Measurements from ENCODE around the gene PRCD. TPM values are rescaled to one million over a fixed set of nuclear protein-coding genes. Genes with fewer than 3 reads are reported as not detected.
"Not testable (repeated sequence)": the region's sequence is repeated elsewhere in the genome, so short reads cannot be mapped to it uniquely, and the experiment has no call there.

Gene PRCD
- total RNA-seq, 2 experiments from 2014 or later, result not detected

GRCh38 chr17:76550712-76551615 is 11.1 kb downstream of the PRCD start:
- Mint-ChIP-seq H3K27ac (no peak overlapping the region), H3K4me3 (no peak overlapping the region), H3K27me3 (no peaks in the 10 kb centered on the region), H3K36me3 (peaks cover 2% of the 10 kb centered on the region), H3K9me3 (ENCODE audit: low read depth) (no peaks in the 10 kb centered on the region), H3K4me1 (peaks cover 11% of the 10 kb centered on the region)
- no peak for ATAC-seq
- no peak for DNase-seq
- CTCF ChIA-PET, result interaction anchor here (0.6 to 2.0 kb wide), 8 partner anchors 7 to 73 kb away, joined by 3 to 11 read pairs (median 3); no protein-coding TSS in a partner anchor

- ATAC-seq, result no peak
- Mint-ChIP-seq H3K27me3 (no peaks in the 10 kb centered on the region), H3K27ac (no peak overlapping the region), H3K9me3 (ENCODE audit: low read depth) (no peaks in the 10 kb centered on the region), H3K4me3 (no peak overlapping the region), H3K4me1 (peaks cover 16% of the 10 kb centered on the region), H3K36me3 (peaks cover 2% of the 10 kb centered on the region)
- CTCF ChIA-PET, result interaction anchor here (0.6 to 2.0 kb wide), 10 partner anchors 8 to 130 kb away, joined by 3 to 11 read pairs (median 3); no protein-coding TSS in a partner anchor
- DNase-seq, result no peak
These were observed 11.8 kb downstream of the PRCD start for GRCh38 chr17:76551685-76552084.

- no peak for ATAC-seq
- no peak for DNase-seq
- CTCF ChIA-PET, result interaction anchor here (1.1 kb wide), 1 partner anchor 70 kb away, joined by 3 read pairs; no protein-coding TSS in a partner anchor
These were observed 13.5 kb downstream of the PRCD start for GRCh38 chr17:76553178-76553908.

GRCh38 chr17:76554131-76554530 is 14.3 kb downstream of the PRCD start:
- Mint-ChIP-seq H3K4me1 (peaks cover 32% of the 10 kb centered on the region), H3K4me3 (no peak overlapping the region), H3K36me3 (peaks cover 8% of the 10 kb centered on the region), H3K27me3 (no peaks in the 10 kb centered on the region), H3K9me3 (ENCODE audit: low read depth) (no peaks in the 10 kb centered on the region), H3K27ac (no peak overlapping the region)
- ATAC-seq (no peak), DNase-seq (no peak)
- CTCF ChIA-PET, result interaction anchor here (1.1 kb wide), 1 partner anchor 70 kb away, joined by 3 read pairs; no protein-coding TSS in a partner anchor

More at GRCh38 chr17:76553178-76553908, 13.5 kb downstream of the PRCD start:
- Mint-ChIP-seq H3K27ac (no peak overlapping the region), H3K36me3 (peaks cover 2% of the 10 kb centered on the region), H3K9me3 (ENCODE audit: low read depth) (no peaks in the 10 kb centered on the region), H3K4me3 (no peak overlapping the region), H3K4me1 (peaks cover 26% of the 10 kb centered on the region), H3K27me3 (no peaks in the 10 kb centered on the region)

- H3K36me3 Mint-ChIP-seq, result peaks cover 24% of the 10 kb centered on the region
- peak; percentile 16 for ATAC-seq
- H3K4me1 Mint-ChIP-seq, result peaks cover 55% of the 10 kb centered on the region
These were observed 17.0 kb downstream of the PRCD start for GRCh38 chr17:76556765-76557367.

GRCh38 chr17:76557368-76558197 is 17.7 kb downstream of the PRCD start:
- CTCF ChIA-PET, result interaction anchor here (0.7 to 5.4 kb wide), 31 partner anchors 9 to 499 kb away, joined by 3 to 61 read pairs (median 5); partner anchors contain the start of genes ST6GALNAC2 and UBE2O
- H3K4me1 Mint-ChIP-seq, result peaks cover 60% of the 10 kb centered on the region
- H3K27me3 Mint-ChIP-seq, result no peaks in the 10 kb centered on the region
- peak; percentile 91 for ATAC-seq
- peak; percentile 97 for DNase-seq
- H3K36me3 Mint-ChIP-seq, result peaks cover 28% of the 10 kb centered on the region
- H3K9me3 Mint-ChIP-seq (ENCODE audit: low read depth), result no peaks in the 10 kb centered on the region
- H3K4me3 Mint-ChIP-seq, result peak overlapping the region; percentile 98
- H3K27ac Mint-ChIP-seq, result peak overlapping the region; percentile 96

More at GRCh38 chr17:76556765-76557367, 17.0 kb downstream of the PRCD start:
- DNase-seq, result no peak
- Mint-ChIP-seq H3K9me3 (ENCODE audit: low read depth) (no peaks in the 10 kb centered on the region), H3K4me3 (peak overlapping the region; percentile 98), H3K27me3 (no peaks in the 10 kb centered on the region), H3K27ac (peak overlapping the region; percentile 96)
- CTCF ChIA-PET, result interaction anchor here (0.6 to 5.4 kb wide), 23 partner anchors 10 to 259 kb away, joined by 3 to 61 read pairs (median 6); partner anchors contain the start of gene ST6GALNAC2

GRCh38 chr17:76558198-76559095 is 18.6 kb downstream of the PRCD start:
- peaks cover 69% of the 10 kb centered on the region for H3K4me1 Mint-ChIP-seq
- peak; percentile 51 for DNase-seq

GRCh38 chr17:76559460-76559859 is 19.6 kb downstream of the PRCD start:
- peak overlapping the region; percentile 96 for H3K27ac Mint-ChIP-seq
- not testable (repeated sequence) for H3K27me3 Mint-ChIP-seq; DNase-seq; ATAC-seq; H3K9me3 Mint-ChIP-seq (ENCODE audit: low read depth)
- peak overlapping the region; percentile 98 for H3K4me3 Mint-ChIP-seq
- CTCF ChIA-PET, result interaction anchor here (0.8 to 5.4 kb wide), 11 partner anchors 13 to 155 kb away, joined by 3 to 46 read pairs (median 19); partner anchors contain the start of gene ST6GALNAC2
- H3K4me1 Mint-ChIP-seq, result peaks cover 71% of the 10 kb centered on the region
- peaks cover 37% of the 10 kb centered on the region for H3K36me3 Mint-ChIP-seq

More at GRCh38 chr17:76558198-76559095, 18.6 kb downstream of the PRCD start:
- H3K27me3 Mint-ChIP-seq, result no peaks in the 10 kb centered on the region
- CTCF ChIA-PET, result interaction anchor here (0.6 to 5.4 kb wide), 26 partner anchors 8 to 177 kb away, joined by 3 to 61 read pairs (median 4); partner anchors contain the start of genes ST6GALNAC2 and UBE2O
- H3K27ac Mint-ChIP-seq, result peak overlapping the region; percentile 96
- peak overlapping the region; percentile 98 for H3K4me3 Mint-ChIP-seq
- ATAC-seq, result no peak
- peaks cover 34% of the 10 kb centered on the region for H3K36me3 Mint-ChIP-seq
- H3K9me3 Mint-ChIP-seq (ENCODE audit: low read depth), result no peaks in the 10 kb centered on the region

GRCh38 chr17:76560036-76560876 is 20.4 kb downstream of the PRCD start:
- DNase-seq (no peak), ATAC-seq (no peak)
- CTCF ChIA-PET, result interaction anchor here (0.7 to 5.4 kb wide), 12 partner anchors 9 to 154 kb away, joined by 3 to 43 read pairs (median 9); partner anchors contain the start of gene ST6GALNAC2
- Mint-ChIP-seq H3K4me3 (peak overlapping the region; percentile 98), H3K36me3 (peaks cover 43% of the 10 kb centered on the region), H3K27me3 (no peaks in the 10 kb centered on the region), H3K4me1 (peaks cover 70% of the 10 kb centered on the region), H3K9me3 (ENCODE audit: low read depth) (no peaks in the 10 kb centered on the region), H3K27ac (peak overlapping the region; percentile 88)

- Mint-ChIP-seq H3K36me3 (peaks cover 46% of the 10 kb centered on the region), H3K9me3 (ENCODE audit: low read depth) (no peaks in the 10 kb centered on the region), H3K27me3 (no peaks in the 10 kb centered on the region), H3K27ac (peak overlapping the region; percentile 88), H3K4me1 (peaks cover 67% of the 10 kb centered on the region), H3K4me3 (peak overlapping the region; percentile 98)
- ATAC-seq (no peak), DNase-seq (no peak)
- CTCF ChIA-PET, result interaction anchor here (0.6 to 5.4 kb wide), 8 partner anchors 25 to 181 kb away, joined by 3 to 40 read pairs (median 9); partner anchors contain the start of gene ST6GALNAC2
These were observed 21.0 kb downstream of the PRCD start for GRCh38 chr17:76560877-76561221.
